Gastrocnemius medialis (tissue), 4 donors: ENCODE measurements around the gene TMEM18. TPM values are rescaled to one million over a fixed set of nuclear protein-coding genes. Genes with fewer than 3 reads are reported as not detected.

Source experiments
- ATAC-seq, 2 donors: fragments of 150-250 bp; one replicate each; pipeline ENCODE4 v1.9.1; 2016
- DNase-seq, 2 donors: peaks; one replicate each; pipeline ENCODE4 v3.0.0-alpha.2; 2019
- H3K27ac ChIP-seq, 4 donors: fragments of 200-600 bp; sonication (generic); 1 replicate in 1 of 4; 2 replicates in 3 of 4; pipeline ENCODE4 v1.5.1; 2016 to 2018; ENCODE audit warnings: mild to moderate bottlenecking in 2 of 4, moderate library complexity in 1 of 4
- H3K27me3 ChIP-seq, 3 donors: fragments of 200-600 bp; sonication (generic) in 2 of 3; 1 replicate in 1 of 3; 2 replicates in 2 of 3; pipeline versions ENCODE4 v1.5.1 to v1.6.0; 2016 to 2019; ENCODE audit warnings: mild to moderate bottlenecking in 1 of 3, moderate library complexity in 1 of 3
- H3K36me3 ChIP-seq, 2 donors: fragments of 200-600 bp; sonication (generic) in 1 of 2; one replicate each; pipeline ENCODE4 v1.5.1; 2017 to 2018
- H3K4me1 ChIP-seq, 2 donors: fragments of 200-600 bp; sonication (generic) in 1 of 2; one replicate each; pipeline ENCODE4 v1.5.1; 2016 to 2017; ENCODE audit warnings: mild to moderate bottlenecking in 2 of 2
- H3K4me3 ChIP-seq, 4 donors: fragments of 200-600 bp; sonication (generic) in 3 of 4; 1 replicate in 1 of 4; 2 replicates in 3 of 4; pipeline ENCODE4 v1.5.1; 2016 to 2019; ENCODE audit warnings: mild to moderate bottlenecking in 2 of 4
- H3K9me3 ChIP-seq, 3 donors: fragments of 200-600 bp; sonication (generic) in 2 of 3; 1 replicate in 1 of 3; 2 replicates in 2 of 3; pipeline ENCODE4 v1.5.1; 2016 to 2019
- CTCF ChIP-seq, 5 experiments: fragments of 450-650 bp in 3 of 5; fragments of 200-600 bp in 2 of 5; sonication (generic) in 2 of 5; IDR thresholded peaks in 4 of 5; conservative IDR thresholded peaks in 1 of 5; 1 replicate in 4 of 5; 2 replicates in 1 of 5; pipeline ENCODE4 v1.5.1; 2016 to 2019; ENCODE audit warnings: antibody characterized with exemption in 5 of 5, mild to moderate bottlenecking in 3 of 5, moderate library complexity in 3 of 5
- POLR2A ChIP-seq, 2 donors: fragments of 450-650 bp; IDR thresholded peaks; one replicate each; pipeline ENCODE4 v1.6.1; 2017; ENCODE audit warnings: antibody characterized with exemption in 2 of 2, mild to moderate bottlenecking in 2 of 2, moderate library complexity in 2 of 2
- in situ Hi-C, 4 donors: fragments of 200-750 bp; cut with MboI; loops; one replicate each; pipeline versions ENCODE4 v1.15.0 to v1.8.0; 2017; ENCODE audit warnings: low sequenced_read_pairs in 4 of 4
- intact Hi-C: fragments of 100-400 bp; cut with DNase I; formaldehyde crosslinking; loops from one replicate; pipeline ENCODE4 v1.15.1; 2023; ENCODE audit warnings: low total_unique reads
- total RNA-seq, 4 donors: library from RNA; depleted of rRNA; stranded (reverse); fragments of >200 nt; gene quantifications; one replicate each; pipeline versions ENCODE4 v1.1.0 to v1.2.3, GENCODE V29; 2016

TMEM18 gene
- total RNA-seq, 4 donors from 2014 or later, result 9.0 to 26.1 (median 12.3) TPM

- H3K36me3 ChIP-seq, result no peaks in the 10 kb centered on the region
- no peak for ATAC-seq
- no peaks in the 10 kb centered on the region for H3K9me3 ChIP-seq
- intact Hi-C loops, result no loop called here
- no peak overlapping the region for H3K27ac ChIP-seq
- no peak for DNase-seq
- H3K4me1 ChIP-seq, result no peaks in the 10 kb centered on the region
- no peak overlapping the region for H3K4me3 ChIP-seq
- H3K27me3 ChIP-seq, result peaks cover 0 to 7% (median 6%) of the 10 kb centered on the region in 3 donors
- no peak for TF ChIP-seq POLR2A (IDR thresholded peaks at IDR 0.05)
- TF ChIP-seq CTCF (IDR thresholded peaks at IDR 0.05 in 4 of 5, conservative IDR thresholded peaks at IDR 0.05 in 1 of 5), result no peak
- in situ Hi-C loops, result no loop called here
Measured at GRCh38 chr2:648476-649424, 28.5 kb downstream of the TMEM18 start.

- H3K27ac ChIP-seq, result no peak overlapping the region
- ATAC-seq (no peak), DNase-seq (no peak)
- no peaks in the 10 kb centered on the region for H3K4me1 ChIP-seq
- no peaks in the 10 kb centered on the region for H3K36me3 ChIP-seq
- intact Hi-C loops (no loop called here), in situ Hi-C loops (no loop called here)
- no peaks in the 10 kb centered on the region for H3K9me3 ChIP-seq
- no peak overlapping the region for H3K4me3 ChIP-seq
- TF ChIP-seq CTCF (IDR thresholded peaks at IDR 0.05 in 4 of 5, conservative IDR thresholded peaks at IDR 0.05 in 1 of 5) (no peak), POLR2A (IDR thresholded peaks at IDR 0.05) (no peak)
- H3K27me3 ChIP-seq, result peaks cover 0 to 7% (median 6%) of the 10 kb centered on the region in 3 donors
Measured at GRCh38 chr2:647691-648231, 29.4 kb downstream of the TMEM18 start.

- in situ Hi-C loops, result no loop called here
- no peaks in the 10 kb centered on the region for H3K9me3 ChIP-seq
- no peaks in the 10 kb centered on the region for H3K36me3 ChIP-seq
- ATAC-seq (no peak), DNase-seq (no peak)
- no peak overlapping the region for H3K4me3 ChIP-seq
- intact Hi-C loops, result no loop called here
- no peak for TF ChIP-seq CTCF (IDR thresholded peaks at IDR 0.05 in 4 of 5, conservative IDR thresholded peaks at IDR 0.05 in 1 of 5)
- no peak for TF ChIP-seq POLR2A (IDR thresholded peaks at IDR 0.05)
- H3K27me3 ChIP-seq, result peaks cover 0 to 7% (median 6%) of the 10 kb centered on the region in 3 donors
- no peak overlapping the region for H3K27ac ChIP-seq
- H3K4me1 ChIP-seq, result no peaks in the 10 kb centered on the region
Measured at GRCh38 chr2:647003-647560, 30.1 kb downstream of the TMEM18 start.

- intact Hi-C loops (no loop called here), in situ Hi-C loops (no loop called here)
- Histone ChIP-seq H3K9me3 (no peaks in the 10 kb centered on the region), H3K27me3 (peaks cover 0 to 7% (median 6%) of the 10 kb centered on the region in 3 donors), H3K27ac (no peak overlapping the region), H3K4me1 (no peaks in the 10 kb centered on the region), H3K4me3 (no peak overlapping the region), H3K36me3 (no peaks in the 10 kb centered on the region)
- DNase-seq (no peak), ATAC-seq (no peak)
- no peak for TF ChIP-seq CTCF (IDR thresholded peaks at IDR 0.05 in 4 of 5, conservative IDR thresholded peaks at IDR 0.05 in 1 of 5)
Measured at GRCh38 chr2:644871-645270, 32.3 kb downstream of the TMEM18 start.
